ENCODE measurements around the gene P4HB. TPM values are rescaled to one million over a fixed set of nuclear protein-coding genes. Genes with fewer than 3 reads are reported as not detected.

P4HB gene
- total and polyA plus RNA-seq, 2 experiments from 2014 or later: 206 to 620 TPM

GRCh38 chr17:81871387-81872230 is 11.3 kb upstream of the P4HB start (continued):
- TF ChIP-seq REST (IDR thresholded peaks at IDR 0.05; ENCODE audit: unreplicated experiment) (peak; percentile 15), STAT1 (IDR thresholded peaks at IDR 0.05; ENCODE audit: unreplicated experiment) (no peak)

- peak within 1 kb of the TSS; percentile 96 for H3K4me3 ChIP-seq
- no peak for TF ChIP-seq NANOG (IDR thresholded peaks at IDR 0.05; ENCODE audit: borderline replicate concordance)
- TF ChIP-seq CREB1 (CRISPR knock-in tag; IDR thresholded peaks at IDR 0.05; ENCODE audit: low read depth): peak; percentile 70
- H3K4me2 ChIP-seq: peak within 1 kb of the TSS; percentile 94
- H3K79me2 ChIP-seq (replicated peaks; ENCODE audit: insufficient read depth): 0 out of 2 replicates have a peak, but pooled peaks cover 4% of the 10 kb centered on the region
- Mint-ChIP-seq H3K27me3 (ENCODE audit: insufficient read depth, low read depth, poor library complexity) (peaks cover 46% of the 10 kb centered on the region), H3K9me3 (no peaks in the 10 kb centered on the region; the same call in 2 of the 3 replicates), H3K27ac (peak within 1 kb of the TSS; percentile 91; the same call in 1 of the 2 replicates), H3K36me3 (ENCODE audit: low read depth) (peaks cover 8% of the 10 kb centered on the region; the same call in 2 of the 3 replicates), H3K4me3 (peak within 1 kb of the TSS; percentile 84), H3K4me1 (peaks cover 22% of the 10 kb centered on the region)
- H3F3A ChIP-seq (replicated peaks; ENCODE audit: low read depth): peaks cover 38% of the 10 kb centered on the region
- H2AFZ ChIP-seq: peak within 1 kb of the TSS; percentile 87
- no peaks in the 10 kb centered on the region for H3K27me3 ChIP-seq (ENCODE audit: insufficient read depth)
- no peaks in the 10 kb centered on the region for H3K9me2 ChIP-seq (ENCODE audit: insufficient read depth)
- peaks cover 4% of the 10 kb centered on the region; the same call in 1 of the 2 replicates for H4K20me1 ChIP-seq (replicated peaks; ENCODE audit: insufficient read depth)
- H3K27ac ChIP-seq (ENCODE audit: low read depth): peak within 1 kb of the TSS; percentile 79
- ATAC-seq (peak; percentile 3; the same call in 2 of the 3 replicates), DNase-seq (ENCODE audit: low spot score) (no peak)
- peaks cover 12% of the 10 kb centered on the region for H3K4me1 ChIP-seq (ENCODE audit: insufficient read depth)
- H3K36me3 ChIP-seq (ENCODE audit: insufficient read depth): no peaks in the 10 kb centered on the region
Measured at GRCh38 chr17:81870981-81871386, 10.6 kb upstream of the P4HB start, which contains the start of gene ARHGDIA. ARHGDIA (minus strand) TSS chr17:81871337; CDS start chr17:81869930, 1,407 bp downstream.

- Histone ChIP-seq H3K4me1 (ENCODE audit: insufficient read depth) (peaks cover 12% of the 10 kb centered on the region), H2AFZ (no peak overlapping the region), H3K27ac (ENCODE audit: low read depth) (peak overlapping the region; percentile 79), H3K9me2 (ENCODE audit: insufficient read depth) (no peaks in the 10 kb centered on the region), H3K4me3 (peak overlapping the region; percentile 85), H3F3A (replicated peaks; ENCODE audit: low read depth) (peaks cover 44% of the 10 kb centered on the region), H3K27me3 (ENCODE audit: insufficient read depth) (no peaks in the 10 kb centered on the region), H3K36me3 (ENCODE audit: insufficient read depth) (no peaks in the 10 kb centered on the region), H4K20me1 (replicated peaks; ENCODE audit: insufficient read depth) (peaks cover 7% of the 10 kb centered on the region), H3K79me2 (replicated peaks; ENCODE audit: insufficient read depth) (0 out of 2 replicates have a peak, but pooled peaks cover 4% of the 10 kb centered on the region), H3K4me2 (peak overlapping the region; percentile 94)
- peak overlapping the region; percentile 91; the same call in 1 of the 2 replicates for H3K27ac Mint-ChIP-seq
- H3K27me3 Mint-ChIP-seq (ENCODE audit: insufficient read depth, low read depth, poor library complexity): peaks cover 46% of the 10 kb centered on the region
- TF ChIP-seq POLR2AphosphoS5 (IDR thresholded peaks at IDR 0.05; ENCODE audit: low read depth) (peak; percentile 38; the same call in 1 of the 2 replicates), JUNB (IDR thresholded peaks at IDR 0.05; ENCODE audit: unreplicated experiment) (no peak)
- ATAC-seq (peak; percentile 8), DNase-seq (ENCODE audit: low spot score) (peak; percentile 56)
- peak overlapping the region; percentile 80 for H3K4me3 Mint-ChIP-seq
- H3K4me1 Mint-ChIP-seq: peaks cover 22% of the 10 kb centered on the region
- H3K36me3 Mint-ChIP-seq (ENCODE audit: low read depth): peaks cover 8% of the 10 kb centered on the region; the same call in 2 of the 3 replicates
- H3K9me3 Mint-ChIP-seq: no peaks in the 10 kb centered on the region; the same call in 2 of the 3 replicates
Measured at GRCh38 chr17:81870131-81870980, 10.0 kb upstream of the P4HB start.

Measured in GM23338 (cell line).